Right forelimb (tissue), 1 donor: ENCODE data around the gene GRAMD1B.
A peak's percentile ranks its signal among the peaks of the same experiment; 100 is the strongest.
"Not testable (repeated sequence)": the region's sequence is repeated elsewhere in the genome, so short reads cannot be mapped to it uniquely, and the experiment has no call there.

Experiments used
- DNase-seq: peaks from one replicate; pipeline ENCODE4 v3.0.0-alpha.2; 2018

Gene GRAMD1B

DNA sequence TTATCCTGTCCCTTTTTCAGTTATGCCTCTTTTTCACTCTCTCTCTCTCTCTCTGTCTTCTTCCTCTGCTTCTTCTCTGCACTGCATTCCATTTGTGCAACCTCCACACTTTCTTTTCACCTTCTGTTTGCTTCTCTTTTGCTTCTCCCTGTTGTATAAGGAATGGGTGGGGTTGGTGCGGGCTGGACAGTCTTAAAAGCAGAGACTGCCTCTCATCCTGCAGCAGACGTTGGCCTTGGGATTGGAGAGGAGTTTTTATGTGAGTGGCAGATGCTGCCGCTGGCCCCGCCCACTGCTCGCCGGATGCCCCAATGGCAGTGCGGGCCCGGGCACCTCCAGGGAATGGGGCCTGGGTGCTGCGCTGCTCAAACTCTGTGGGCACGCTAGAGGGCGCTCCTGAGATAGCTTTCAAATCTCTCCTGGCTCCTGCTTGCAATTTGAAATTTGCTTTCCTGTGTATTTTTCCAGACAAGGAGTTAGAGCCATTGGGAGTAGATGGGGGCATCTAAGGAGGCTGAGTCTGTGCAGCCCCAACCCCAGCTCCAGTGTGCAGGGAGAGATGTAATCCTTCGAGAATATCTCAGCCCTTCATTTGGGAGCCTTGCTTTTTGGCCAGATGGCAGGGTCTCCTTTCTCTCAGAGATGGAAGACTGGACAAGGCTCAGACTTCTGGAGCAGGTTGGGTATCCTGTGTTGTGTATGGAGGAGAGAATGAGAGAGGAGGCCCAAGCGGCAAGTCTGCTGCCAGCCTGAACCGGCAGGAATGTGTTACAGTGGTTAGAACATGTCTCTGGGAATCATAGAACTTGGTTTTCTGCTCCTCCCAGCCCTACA lies 81.2 kb downstream of the GRAMD1B start:
- peak; percentile 87 for DNase-seq

DNA sequence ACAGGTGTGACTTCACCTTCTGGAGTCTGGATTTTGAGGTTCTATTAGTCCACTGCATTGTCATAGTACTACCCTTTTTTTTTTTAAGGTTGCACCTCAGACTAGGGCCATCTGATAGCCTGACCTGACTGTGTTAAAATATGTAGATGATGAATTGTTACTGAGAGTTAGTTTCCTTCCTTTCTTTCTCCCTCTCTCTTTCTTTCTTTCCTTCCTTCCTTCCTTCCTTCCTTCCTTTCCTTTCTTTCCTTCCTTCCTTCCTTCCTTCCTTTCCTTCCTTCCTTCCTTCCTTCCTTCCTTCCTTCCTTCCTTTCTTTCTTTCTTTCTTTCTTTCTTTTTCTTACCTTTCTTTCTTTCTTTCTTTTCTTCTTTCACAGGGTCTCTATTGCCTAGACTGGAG lies 83.2 kb downstream of the GRAMD1B start:
- DNase-seq = not testable (repeated sequence)

DNA sequence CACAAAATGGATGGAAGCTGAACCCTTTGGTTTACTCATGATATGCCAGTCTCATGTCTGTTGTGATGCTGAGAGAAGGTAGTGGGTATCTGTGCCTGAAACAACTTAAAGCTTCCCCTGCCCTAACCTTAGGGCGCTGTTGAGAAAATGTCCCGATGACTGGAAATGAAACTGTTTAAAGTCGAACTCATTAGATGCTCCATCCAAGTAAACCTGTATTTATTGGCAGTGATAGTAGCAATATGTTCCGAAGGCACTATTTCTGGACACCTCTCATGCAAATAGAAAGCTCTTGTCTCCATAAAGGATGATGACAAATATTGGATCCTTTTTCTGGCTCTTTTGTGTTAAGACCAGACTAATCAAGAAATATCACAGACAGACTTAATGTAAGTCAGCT lies 86.2 kb downstream of the GRAMD1B start:
- no peak for DNase-seq

GRCh38 chr11:123517559-123518364 lies 87.7 kb downstream of the GRAMD1B start:
- DNase-seq = no peak

- DNase-seq = no peak
Measured at GRCh38 chr11:123518496-123519054, 88.5 kb downstream of the GRAMD1B start.

DNA sequence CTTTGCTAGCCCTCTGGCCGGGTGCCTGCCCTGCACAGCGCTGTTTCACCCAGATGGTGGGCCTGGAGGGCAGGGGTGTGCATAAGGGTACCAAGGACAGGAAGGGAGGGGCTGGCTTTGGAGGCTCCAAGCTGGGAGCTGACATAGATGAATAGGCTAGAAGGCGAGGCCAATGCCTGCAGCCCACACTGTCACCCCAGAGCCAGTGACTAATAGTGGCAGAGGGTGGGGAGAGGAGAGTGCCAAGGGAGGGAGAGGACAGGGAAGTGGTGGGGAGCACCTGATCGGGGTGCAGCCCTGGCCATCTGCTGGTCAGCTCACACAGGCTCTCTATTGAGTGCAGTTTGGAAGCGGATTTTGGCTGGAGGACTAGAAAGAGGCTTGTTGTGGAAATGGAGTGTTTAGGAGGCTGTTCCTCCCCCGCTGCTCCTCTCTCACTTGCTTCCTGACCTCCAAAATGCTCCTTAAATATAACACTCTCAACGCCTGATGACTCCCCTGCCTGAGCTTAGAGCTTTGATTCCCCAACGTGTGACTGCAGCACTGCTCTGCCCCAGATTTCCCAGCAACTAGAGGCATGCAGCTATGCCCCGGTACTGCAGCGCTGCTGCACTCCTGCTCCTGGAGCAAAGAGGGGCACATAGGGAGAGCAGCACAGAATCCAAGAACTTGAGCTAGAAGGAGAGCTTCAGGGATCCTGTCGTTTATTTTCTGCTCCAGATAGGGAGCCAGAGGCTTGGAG lies 89.2 kb downstream of the GRAMD1B start:
- no peak for DNase-seq

GRCh38 chr11:123519797-123520193 lies 89.7 kb downstream of the GRAMD1B start:
- DNase-seq = no peak

- not testable (repeated sequence) for DNase-seq
Measured at GRCh38 chr11:123520476-123520875, 90.4 kb downstream of the GRAMD1B start.

- DNase-seq = no peak
Measured at GRCh38 chr11:123521001-123521400, 90.9 kb downstream of the GRAMD1B start.

- DNase-seq = no peak
Measured at GRCh38 chr11:123521930-123522329, 91.9 kb downstream of the GRAMD1B start.

GRCh38 chr11:123523539-123523938 lies 93.5 kb downstream of the GRAMD1B start:
- DNase-seq = no peak

DNA sequence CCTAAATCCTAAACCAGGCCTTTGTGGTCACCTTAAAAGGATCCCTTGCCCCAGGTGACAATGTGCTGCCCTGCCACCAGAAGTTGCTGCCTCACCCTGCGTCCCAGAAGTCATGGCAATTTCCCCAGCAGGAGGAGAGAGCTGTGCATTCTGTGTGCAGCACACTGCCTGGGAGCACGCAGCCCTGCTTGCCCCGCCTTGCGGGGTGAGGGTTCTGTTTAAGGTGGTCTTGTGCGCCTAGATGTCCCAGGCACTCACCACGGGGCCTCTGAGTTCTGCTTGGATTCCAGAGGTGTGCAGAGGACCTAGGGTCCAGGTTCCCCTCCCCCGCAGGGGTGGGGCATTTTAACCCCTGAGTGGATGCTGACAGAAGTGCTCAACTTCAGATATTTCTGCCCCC lies 95.0 kb downstream of the GRAMD1B start:
- no peak for DNase-seq

DNA sequence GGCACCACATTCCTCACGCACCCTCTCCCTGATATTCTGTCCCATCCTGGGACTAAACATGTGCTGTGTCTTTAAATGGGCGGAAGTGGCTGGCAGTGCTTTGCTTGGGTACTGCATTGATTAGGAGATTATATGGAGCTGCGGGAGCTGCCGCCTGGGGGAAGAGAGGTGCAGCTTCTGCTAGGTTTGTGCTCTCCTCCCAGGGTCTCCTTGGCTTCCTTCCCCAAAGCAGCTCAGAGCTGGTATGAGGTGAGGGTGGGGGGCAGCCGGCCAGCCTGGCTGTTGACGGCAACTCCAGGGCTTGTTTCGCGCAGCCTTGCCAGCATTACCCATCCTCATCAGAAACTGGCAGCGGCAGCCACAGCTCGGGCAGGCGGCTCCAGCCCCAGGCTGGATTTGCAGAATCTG lies 95.4 kb downstream of the GRAMD1B start:
- DNase-seq = no peak

GRCh38 chr11:123526027-123526805 lies 96.1 kb downstream of the GRAMD1B start:
- DNase-seq = no peak

DNA sequence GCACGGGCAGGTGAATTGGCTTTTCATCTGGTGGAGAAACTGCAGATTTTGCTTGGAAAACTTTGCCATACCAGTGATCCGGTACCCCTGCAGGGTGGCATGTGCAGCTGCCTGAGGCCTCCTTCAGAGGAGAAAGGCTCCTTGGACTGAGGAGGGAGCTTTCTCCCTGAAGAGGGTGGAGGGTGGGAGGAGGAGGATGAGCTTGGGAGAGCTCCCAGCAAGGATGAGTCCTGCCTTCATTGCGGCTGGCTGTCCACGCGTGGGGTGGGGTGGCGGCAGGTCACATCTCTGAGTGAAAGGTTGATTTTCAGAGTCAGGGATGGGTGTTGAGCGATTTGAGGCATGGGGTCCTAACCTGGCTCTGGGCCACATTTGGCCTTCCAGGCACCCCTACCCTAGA lies 96.8 kb downstream of the GRAMD1B start:
- no peak for DNase-seq

DNA sequence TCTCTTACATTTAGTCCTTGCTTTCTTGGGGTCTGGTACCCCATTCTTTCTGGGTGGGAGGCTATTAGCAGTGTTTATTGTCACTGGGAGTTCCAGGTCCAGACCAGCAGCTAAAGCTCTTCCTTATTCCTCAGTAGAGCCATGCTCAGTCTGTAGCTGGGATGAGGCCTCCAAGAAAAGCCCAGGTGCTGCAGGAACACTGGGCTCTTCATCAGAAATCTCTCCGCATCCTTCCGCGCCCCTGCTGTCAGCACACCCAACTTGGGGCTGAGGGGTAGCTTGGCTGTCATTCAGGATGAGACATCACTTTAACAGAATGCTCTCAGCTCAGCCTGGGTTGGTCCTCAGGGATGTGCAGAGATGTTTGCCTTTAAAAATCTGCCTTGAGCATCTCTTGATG lies 97.5 kb downstream of the GRAMD1B start:
- no peak for DNase-seq

DNA sequence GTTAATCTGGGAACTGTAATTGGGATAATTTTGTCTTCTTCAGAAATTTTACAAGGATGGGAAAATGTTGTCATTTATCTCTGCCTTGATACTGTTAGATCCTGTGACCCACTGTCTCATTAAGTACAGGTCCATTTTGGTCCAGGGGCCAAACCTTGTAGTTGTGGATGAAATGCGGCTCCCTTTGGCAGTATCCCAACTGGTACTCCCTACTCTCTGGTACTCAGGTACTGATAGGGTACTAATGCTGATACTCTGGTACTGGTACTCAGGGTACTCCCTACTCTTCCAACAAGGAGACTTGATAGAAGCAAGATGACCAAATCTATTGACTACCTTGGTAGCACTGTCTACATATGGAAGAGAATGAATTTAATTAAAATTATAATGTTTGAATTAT lies 97.9 kb downstream of the GRAMD1B start:
- no peak for DNase-seq

DNA sequence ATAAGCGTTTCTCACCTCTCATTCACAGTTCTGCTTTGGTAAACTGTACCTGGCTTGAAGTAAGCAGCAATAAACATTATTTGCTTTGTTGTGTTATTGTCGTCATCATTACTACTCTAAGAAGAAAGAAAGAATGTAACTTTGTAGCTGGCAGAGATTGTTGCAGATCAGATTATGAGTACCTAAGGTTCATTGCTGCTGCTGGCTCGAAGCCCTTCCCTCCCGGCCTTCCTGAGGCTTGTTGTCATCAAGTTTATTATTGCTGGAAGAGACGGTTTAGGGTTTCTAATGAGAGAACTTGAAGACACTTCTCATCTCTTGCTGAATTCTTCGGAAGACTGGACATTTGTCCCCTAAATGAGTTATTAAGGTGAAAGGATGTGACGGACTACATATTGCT lies 101.3 kb downstream of the GRAMD1B start:
- no peak for DNase-seq

DNA sequence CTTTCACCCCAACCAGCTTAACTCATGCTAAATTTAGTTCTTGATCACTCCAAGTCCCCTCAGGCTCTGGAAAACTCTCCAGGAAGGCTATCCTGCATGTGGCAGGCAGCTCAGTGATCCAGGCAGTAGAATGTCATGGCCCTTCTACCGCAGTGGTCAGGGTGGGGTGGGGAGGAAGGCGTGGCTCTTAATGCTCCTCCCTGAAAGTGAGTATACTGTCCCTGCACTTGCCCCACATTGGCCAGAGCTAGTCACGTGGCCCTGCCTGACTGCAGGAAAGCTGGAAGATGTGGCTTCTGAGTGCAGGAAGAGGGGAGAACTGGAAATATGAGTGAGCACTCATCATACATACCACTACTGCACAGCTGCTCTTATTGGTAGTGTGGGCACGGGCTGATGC lies 102.1 kb downstream of the GRAMD1B start:
- no peak for DNase-seq

- no peak for DNase-seq
Measured at GRCh38 chr11:123535401-123535800, 105.3 kb downstream of the GRAMD1B start.

- no peak for DNase-seq
Measured at GRCh38 chr11:123536690-123537437, 106.8 kb downstream of the GRAMD1B start.

GRCh38 chr11:123537726-123538125 lies 107.7 kb downstream of the GRAMD1B start:
- no peak for DNase-seq
